H1 (cell line): Measurements from ENCODE around the gene PBOV1. TPM values are rescaled to one million over a fixed set of nuclear protein-coding genes. Genes with fewer than 3 reads are reported as not detected.

Source experiments
- CHD2 ChIP-seq: IDR thresholded peaks from 2 replicates; pipeline ENCODE4 v1.6.1; 2012; ENCODE audit warnings: low read length, improper control_type of control experiment
- CHD7 ChIP-seq: fragments of 300-600 bp; sonication (generic); IDR thresholded peaks from 2 replicates; pipeline ENCODE4 v1.7.1; 2012; ENCODE audit warnings: low read length, moderate library complexity, mild to moderate bottlenecking, inconsistent platforms; ENCODE audit not compliant: insufficient replicate concordance
- polyA plus RNA-seq, 7 experiments: library from polyadenylated mRNA; depleted of rRNA in 3 of 7; stranded (reverse) in 5 of 7; unstranded in 2 of 7; fragments of >200 nt in 5 of 7; fragments of 200-250 nt in 2 of 7; gene quantifications; 1 replicate in 5 of 7; 2 replicates in 1 of 7; 4 replicates in 1 of 7; pipeline versions ENCODE4 v1.2.1 to v1.2.3, GENCODE V29; 2011 to 2013; ENCODE audit warnings: missing spikeins in 2 of 7, mixed read lengths in 2 of 7
- total RNA-seq: library from RNA; stranded (reverse); fragmentation: NEBNext Ultra II Directional; extraction: Animal tissue kit (Norgen Biotek cat#: 25700); gene quantifications from 2 replicates; pipeline ENCODE4 v1.2.1, GENCODE V29; 2021

PBOV1 gene
- total and polyA plus RNA-seq, 2 of the 8 experiments (the other 6 are each of a cell fraction or from before 2014, with no cell fraction given) = not detected

GRCh38 chr6:138258991-138259390 is 40.7 kb upstream of the PBOV1 start (continued):
- no peak for TF ChIP-seq CHD7
- no peak for TF ChIP-seq CHD2
